Spleen (tissue), 11 donors: ENCODE data around the gene ADORA3. TPM values are rescaled to one million over a fixed set of nuclear protein-coding genes. Genes with fewer than 3 reads are reported as not detected.

Experiments
- DNase-seq: peaks from one replicate; pipeline ENCODE4 v3.0.0-alpha.2; 2020
- H3K27ac ChIP-seq, 8 donors: fragments of 200-600 bp; sonication (generic) in 7 of 8; 1 replicate in 4 of 8; 2 replicates in 4 of 8; pipeline versions ENCODE4 v1.5.0 to v1.8.0; 2016 to 2021; ENCODE audit warnings: inconsistent platforms in 4 of 8, mild to moderate bottlenecking in 4 of 8, moderate library complexity in 1 of 8
- H3K27me3 ChIP-seq, 7 donors: fragments of 200-600 bp; sonication (generic) in 6 of 7; replicated peaks in 1 of 7; 1 replicate in 4 of 7; 2 replicates in 3 of 7; pipeline versions ENCODE4 v1.5.0 to v1.8.0; 2016 to 2021; ENCODE audit warnings: inconsistent platforms in 3 of 7, mild to moderate bottlenecking in 1 of 7
- H3K36me3 ChIP-seq, 6 donors: fragments of 200-600 bp; sonication (generic) in 5 of 6; 1 replicate in 4 of 6; 2 replicates in 2 of 6; pipeline versions ENCODE4 v1.5.0 to v1.8.0; 2016 to 2021; ENCODE audit warnings: inconsistent platforms in 2 of 6
- H3K4me1 ChIP-seq, 6 donors: fragments of 200-600 bp; sonication (generic) in 5 of 6; 1 replicate in 3 of 6; 2 replicates in 3 of 6; pipeline versions ENCODE4 v1.5.0 to v1.8.0; 2016 to 2021; ENCODE audit warnings: inconsistent platforms in 3 of 6
- H3K4me3 ChIP-seq, 8 donors: fragments of 200-600 bp; sonication (generic) in 7 of 8; 1 replicate in 4 of 8; 2 replicates in 4 of 8; pipeline versions ENCODE4 v1.5.0 to v1.8.0; 2016 to 2021; ENCODE audit warnings: inconsistent platforms in 4 of 8, mild to moderate bottlenecking in 4 of 8, moderate library complexity in 2 of 8
- H3K9me3 ChIP-seq, 8 donors: fragments of 200-600 bp; sonication (generic) in 7 of 8; 1 replicate in 4 of 8; 2 replicates in 4 of 8; pipeline versions ENCODE4 v1.5.0 to v1.8.0; 2016 to 2021; ENCODE audit warnings: inconsistent platforms in 4 of 8
- CTCF ChIP-seq, 11 experiments: fragments of 200-600 bp in 7 of 11; fragments of 450-650 bp in 4 of 11; sonication (generic) in 4 of 11; IDR thresholded peaks in 8 of 11; conservative IDR thresholded peaks in 3 of 11; 1 replicate in 7 of 11; 2 replicates in 4 of 11; pipeline versions ENCODE4 v1.4.0 to v1.8.0; 2016 to 2021; ENCODE audit warnings: antibody characterized with exemption in 11 of 11, inconsistent platforms in 4 of 11, mild to moderate bottlenecking in 1 of 11
- POLR2A ChIP-seq, 3 donors: fragments of 450-650 bp; IDR thresholded peaks; one replicate each; pipeline ENCODE4 v1.5.1; 2017; ENCODE audit warnings: antibody characterized with exemption in 3 of 3, mild to moderate bottlenecking in 1 of 3
- POLR2AphosphoS5 ChIP-seq, 3 donors: sonication (generic); formaldehyde crosslinking; IDR thresholded peaks; one replicate each; pipeline ENCODE4 v1.5.1; 2017; ENCODE audit warnings: antibody characterized with exemption in 3 of 3
- WGBS, 5 donors: extraction: QIAGEN DNeasy Blood & Tissue Kit in 3 of 5; methylation state at CpG; one replicate each; pipeline versions ENCODE4 v1.1.5 to v1.1.7; 2013 to 2018; 5-methylcytosine and 5-hydroxymethylcytosine counted together
- intact Hi-C: fragments of 100-400 bp; cut with DNase I; formaldehyde crosslinking; loops from one replicate; pipeline ENCODE4 v1.15.0; 2023; ENCODE audit warnings: low total_unique reads
- polyA plus RNA-seq, 3 donors: library from polyadenylated mRNA; stranded (reverse); fragments of 200-250 nt; gene quantifications; one replicate each; pipeline ENCODE4 v1.2.1, GENCODE V29; 2013
- total RNA-seq, 7 donors: library from RNA; depleted of rRNA in 3 of 7; stranded (reverse); fragments of >200 nt in 3 of 7; fragmentation: NEBNext Ultra II Directional in 4 of 7; extraction: Animal tissue kit (Norgen Biotek cat#: 25700) in 4 of 7; gene quantifications; one replicate each; pipeline versions ENCODE4 v1.1.0 to v1.2.1, GENCODE V29; 2016 to 2021
- donor health status: healthy with polysubstance abuse.
- donor health status: DM: no; HTN: no; CAD: no; lungs with moderate emphysema.
- donor health status: DM: no; HTN: no; CAD: no.
- donor health status: Bipolar disorder and iron deficiency.
- donor health status: healthy.
- donor health status: DM: no; HTN: no; CAD: no.
- donor health status: DM: yes; HTN: yes; CAD: no.

Gene ADORA3
- total and polyA plus RNA-seq, 10 donors = 0.37 to 11.2 (median 5.0) TPM

GRCh38 chr1:111461765-111462164 is 41.7 kb downstream of the ADORA3 start:
- intact Hi-C loops = no loop called here
- Histone ChIP-seq H3K4me3 (no peak overlapping the region), H3K9me3 (no peaks in the 10 kb centered on the region), H3K27me3 (no peaks in the 10 kb centered on the region), H3K36me3 (peaks cover 0 to 86% (median 62%) of the 10 kb centered on the region in 6 donors), H3K27ac (no peak overlapping the region), H3K4me1 (no peaks in the 10 kb centered on the region)
- no peak for DNase-seq
- 92 to 99% (median 98%) methylated on average over 6 of the region's 6 CpGs for WGBS, 5 donors
- TF ChIP-seq POLR2A (IDR thresholded peaks at IDR 0.05) (no peak), CTCF (IDR thresholded peaks at IDR 0.05 in 8 of 11, conservative IDR thresholded peaks at IDR 0.05 in 3 of 11) (no peak)

GRCh38 chr1:111455642-111456031 is 47.8 kb downstream of the ADORA3 start:
- no peak for TF ChIP-seq CTCF (IDR thresholded peaks at IDR 0.05 in 8 of 11, conservative IDR thresholded peaks at IDR 0.05 in 3 of 11)
- TF ChIP-seq POLR2AphosphoS5 (IDR thresholded peaks at IDR 0.05) = no peak
- no peak for TF ChIP-seq POLR2A (IDR thresholded peaks at IDR 0.05)
- H3K27ac ChIP-seq = no peak overlapping the region
- H3K4me1 ChIP-seq = peaks cover 20 to 56% (median 47%) of the 10 kb centered on the region in 6 donors
- H3K4me3 ChIP-seq = no peak overlapping the region
- peaks cover 0 to 95% (median 64%) of the 10 kb centered on the region in 6 donors for H3K36me3 ChIP-seq
- intact Hi-C loops = no loop called here
- no peaks in the 10 kb centered on the region for H3K27me3 ChIP-seq
- 83 to 93% (median 90%) methylated on average over 3 of the region's 3 CpGs for WGBS, 5 donors
- DNase-seq = no peak
- no peaks in the 10 kb centered on the region for H3K9me3 ChIP-seq

- H3K4me3 ChIP-seq = no peak overlapping the region
- H3K27ac ChIP-seq = no peak overlapping the region
- peaks cover 0 to 90% (median 59%) of the 10 kb centered on the region in 6 donors for H3K36me3 ChIP-seq
- intact Hi-C loops = no loop called here
- no peaks in the 10 kb centered on the region for H3K9me3 ChIP-seq
- WGBS, 5 donors = 59 to 71% (median 67%) methylated on average over 5 of the region's 5 CpGs
- peaks cover 26 to 62% (median 53%) of the 10 kb centered on the region in 6 donors for H3K4me1 ChIP-seq
- DNase-seq = no peak
- H3K27me3 ChIP-seq = no peaks in the 10 kb centered on the region
- TF ChIP-seq POLR2A (IDR thresholded peaks at IDR 0.05) (no peak), CTCF (IDR thresholded peaks at IDR 0.05 in 8 of 11, conservative IDR thresholded peaks at IDR 0.05 in 3 of 11) (no peak), POLR2AphosphoS5 (IDR thresholded peaks at IDR 0.05) (no peak)
Observed at GRCh38 chr1:111454859-111455641, 48.4 kb downstream of the ADORA3 start.

GRCh38 chr1:111453706-111454105 is 49.7 kb downstream of the ADORA3 start:
- Histone ChIP-seq H3K4me1 (peaks cover 27 to 68% (median 56%) of the 10 kb centered on the region in 6 donors), H3K4me3 (no peak overlapping the region), H3K27ac (no peak overlapping the region), H3K9me3 (no peaks in the 10 kb centered on the region), H3K36me3 (peaks cover 0 to 76% (median 46%) of the 10 kb centered on the region in 6 donors), H3K27me3 (no peaks in the 10 kb centered on the region)
- DNase-seq = no peak
- TF ChIP-seq CTCF (IDR thresholded peaks at IDR 0.05 in 8 of 11, conservative IDR thresholded peaks at IDR 0.05 in 3 of 11) (no peak), POLR2A (IDR thresholded peaks at IDR 0.05) (no peak), POLR2AphosphoS5 (IDR thresholded peaks at IDR 0.05) (no peak)
- WGBS, 5 donors = 89 to 94% (median 92%) methylated on average over 3 of the region's 3 CpGs
- intact Hi-C loops = no loop called here
